ENCODE data around the gene NOL6.

DNA sequence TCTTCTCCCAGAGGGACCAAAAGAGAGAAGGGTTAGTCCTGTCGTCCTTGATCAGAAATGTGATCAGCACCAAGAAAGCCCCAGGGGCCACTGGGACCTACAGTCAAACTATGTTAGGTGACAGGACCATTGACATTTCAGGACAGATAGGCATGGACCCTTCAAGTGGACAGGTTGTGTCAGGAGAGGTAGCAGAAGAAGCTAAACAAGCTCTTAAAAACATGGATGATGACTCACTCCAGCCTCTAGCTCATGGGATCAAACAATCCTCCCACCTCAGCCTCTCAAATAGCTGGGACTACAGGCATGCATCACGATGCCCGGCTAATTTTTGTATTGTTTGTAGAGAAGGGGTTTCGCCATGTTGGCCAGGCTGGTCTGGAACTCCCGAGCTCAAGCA lies 24.0 kb downstream of the NOL6 start:
- TF ChIP-seq, protein P1, sequence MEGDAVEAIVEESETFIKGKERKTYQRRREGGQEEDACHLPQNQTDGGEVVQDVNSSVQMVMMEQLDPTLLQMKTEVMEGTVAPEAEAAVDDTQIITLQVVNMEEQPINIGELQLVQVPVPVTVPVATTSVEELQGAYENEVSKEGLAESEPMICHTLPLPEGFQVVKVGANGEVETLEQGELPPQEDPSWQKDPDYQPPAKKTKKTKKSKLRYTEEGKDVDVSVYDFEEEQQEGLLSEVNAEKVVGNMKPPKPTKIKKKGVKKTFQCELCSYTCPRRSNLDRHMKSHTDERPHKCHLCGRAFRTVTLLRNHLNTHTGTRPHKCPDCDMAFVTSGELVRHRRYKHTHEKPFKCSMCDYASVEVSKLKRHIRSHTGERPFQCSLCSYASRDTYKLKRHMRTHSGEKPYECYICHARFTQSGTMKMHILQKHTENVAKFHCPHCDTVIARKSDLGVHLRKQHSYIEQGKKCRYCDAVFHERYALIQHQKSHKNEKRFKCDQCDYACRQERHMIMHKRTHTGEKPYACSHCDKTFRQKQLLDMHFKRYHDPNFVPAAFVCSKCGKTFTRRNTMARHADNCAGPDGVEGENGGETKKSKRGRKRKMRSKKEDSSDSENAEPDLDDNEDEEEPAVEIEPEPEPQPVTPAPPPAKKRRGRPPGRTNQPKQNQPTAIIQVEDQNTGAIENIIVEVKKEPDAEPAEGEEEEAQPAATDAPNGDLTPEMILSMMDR (IDR thresholded peaks at IDR 0.05 in 4 of 5, conservative IDR thresholded peaks at IDR 0.05 in 1 of 5): no peak
- TF ChIP-seq POLR2A (IDR thresholded peaks at IDR 0.05): no peak
